ENCODE measurements around the gene MS4A14. TPM values are rescaled to one million over a fixed set of nuclear protein-coding genes. Genes with fewer than 3 reads are reported as not detected.

Gene MS4A14, protein sequence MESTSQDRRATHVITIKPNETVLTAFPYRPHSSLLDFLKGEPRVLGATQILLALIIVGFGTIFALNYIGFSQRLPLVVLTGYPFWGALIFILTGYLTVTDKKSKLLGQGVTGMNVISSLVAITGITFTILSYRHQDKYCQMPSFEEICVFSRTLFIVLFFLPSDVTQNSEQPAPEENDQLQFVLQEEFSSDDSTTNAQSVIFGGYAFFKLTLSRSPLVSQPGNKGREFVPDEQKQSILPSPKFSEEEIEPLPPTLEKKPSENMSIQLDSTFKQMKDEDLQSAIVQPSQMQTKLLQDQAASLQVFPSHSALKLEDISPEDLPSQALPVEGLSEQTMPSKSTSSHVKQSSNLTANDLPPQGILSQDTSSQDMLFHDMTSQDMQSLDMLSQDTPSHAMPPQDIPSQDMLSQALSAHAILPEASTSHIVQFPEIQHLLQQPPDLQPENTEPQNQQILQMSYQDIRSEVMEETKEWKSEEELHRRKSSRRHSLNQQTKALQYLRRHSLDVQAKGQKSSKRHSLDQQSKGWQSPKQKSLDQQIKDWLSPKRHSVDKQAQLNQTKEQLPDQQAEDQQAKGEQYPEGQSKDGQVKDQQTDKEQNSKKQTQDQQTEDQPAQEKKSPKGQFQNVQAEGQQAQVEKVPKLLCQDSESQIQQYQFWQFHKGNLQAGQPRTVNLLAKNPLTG
- total RNA-seq: under 1 TPM; 0.34 to 0.80 (median 0.78) TPM
- total RNA-seq (2013): 3.0 TPM

DNA sequence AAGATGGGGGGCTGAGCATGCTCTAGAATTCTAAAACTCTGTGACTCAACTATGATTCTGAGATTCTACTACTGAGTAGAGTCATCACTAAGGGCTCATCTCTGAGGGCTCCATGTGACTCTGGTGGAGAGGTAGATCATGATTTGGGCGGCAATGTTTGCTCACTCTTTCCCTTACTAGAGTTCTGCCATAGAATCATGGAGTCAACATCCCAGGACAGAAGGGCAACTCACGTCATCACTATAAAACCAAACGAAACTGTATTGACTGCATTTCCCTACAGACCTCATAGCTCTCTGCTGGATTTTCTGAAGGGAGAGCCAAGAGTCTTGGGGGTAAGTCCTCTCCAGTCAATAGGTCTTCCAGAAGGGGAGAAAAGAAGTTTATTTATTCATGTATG is at the start of gene MS4A14:
MS4A14 (plus strand) TSS at position 78 of the 400 bp plus-strand sequence; CDS start at position 198, 120 bp downstream.
- no peaks in the 10 kb centered on the region for H3K9me3 Mint-ChIP-seq
- ATAC-seq (no peak), DNase-seq (no peak)
- Histone ChIP-seq H3K27me3 (ENCODE audit: control insufficient read depth, insufficient read depth, low read length) (no peaks in the 10 kb centered on the region), H3K36me3 (ENCODE audit: control insufficient read depth, insufficient read depth, low read length) (no peaks in the 10 kb centered on the region), H3K27ac (ENCODE audit: low read length) (peak within 1 kb of the TSS; percentile 55), H3K9me3 (ENCODE audit: control insufficient read depth, insufficient read depth, low read length) (no peaks in the 10 kb centered on the region), H3K4me3 (ENCODE audit: low read length) (no peak within 1 kb of the TSS), H3K4me1 (ENCODE audit: control insufficient read depth, insufficient read depth, low read length) (peaks cover 4% of the 10 kb centered on the region)
- TF ChIP-seq, protein P1, sequence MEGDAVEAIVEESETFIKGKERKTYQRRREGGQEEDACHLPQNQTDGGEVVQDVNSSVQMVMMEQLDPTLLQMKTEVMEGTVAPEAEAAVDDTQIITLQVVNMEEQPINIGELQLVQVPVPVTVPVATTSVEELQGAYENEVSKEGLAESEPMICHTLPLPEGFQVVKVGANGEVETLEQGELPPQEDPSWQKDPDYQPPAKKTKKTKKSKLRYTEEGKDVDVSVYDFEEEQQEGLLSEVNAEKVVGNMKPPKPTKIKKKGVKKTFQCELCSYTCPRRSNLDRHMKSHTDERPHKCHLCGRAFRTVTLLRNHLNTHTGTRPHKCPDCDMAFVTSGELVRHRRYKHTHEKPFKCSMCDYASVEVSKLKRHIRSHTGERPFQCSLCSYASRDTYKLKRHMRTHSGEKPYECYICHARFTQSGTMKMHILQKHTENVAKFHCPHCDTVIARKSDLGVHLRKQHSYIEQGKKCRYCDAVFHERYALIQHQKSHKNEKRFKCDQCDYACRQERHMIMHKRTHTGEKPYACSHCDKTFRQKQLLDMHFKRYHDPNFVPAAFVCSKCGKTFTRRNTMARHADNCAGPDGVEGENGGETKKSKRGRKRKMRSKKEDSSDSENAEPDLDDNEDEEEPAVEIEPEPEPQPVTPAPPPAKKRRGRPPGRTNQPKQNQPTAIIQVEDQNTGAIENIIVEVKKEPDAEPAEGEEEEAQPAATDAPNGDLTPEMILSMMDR (IDR thresholded peaks at IDR 0.05): no peak
- intact Hi-C loops (cut with micrococcal nuclease): no loop called here
- no peak within 1 kb of the TSS for H3K4me3 Mint-ChIP-seq
- WGBS (ENCODE audit: insufficient coverage): 79% methylated on average over 3 of the region's 3 CpGs
- peaks cover 13% of the 10 kb centered on the region in 2 donors for H3K4me1 Mint-ChIP-seq
- no peaks in the 10 kb centered on the region for H3K36me3 Mint-ChIP-seq
- H3K27ac Mint-ChIP-seq: peak within 1 kb of the TSS in 1 of 2 donors; percentile 19
- H3K27me3 Mint-ChIP-seq (ENCODE audit: low read depth in 2 of 2): no peaks in the 10 kb centered on the region

DNA sequence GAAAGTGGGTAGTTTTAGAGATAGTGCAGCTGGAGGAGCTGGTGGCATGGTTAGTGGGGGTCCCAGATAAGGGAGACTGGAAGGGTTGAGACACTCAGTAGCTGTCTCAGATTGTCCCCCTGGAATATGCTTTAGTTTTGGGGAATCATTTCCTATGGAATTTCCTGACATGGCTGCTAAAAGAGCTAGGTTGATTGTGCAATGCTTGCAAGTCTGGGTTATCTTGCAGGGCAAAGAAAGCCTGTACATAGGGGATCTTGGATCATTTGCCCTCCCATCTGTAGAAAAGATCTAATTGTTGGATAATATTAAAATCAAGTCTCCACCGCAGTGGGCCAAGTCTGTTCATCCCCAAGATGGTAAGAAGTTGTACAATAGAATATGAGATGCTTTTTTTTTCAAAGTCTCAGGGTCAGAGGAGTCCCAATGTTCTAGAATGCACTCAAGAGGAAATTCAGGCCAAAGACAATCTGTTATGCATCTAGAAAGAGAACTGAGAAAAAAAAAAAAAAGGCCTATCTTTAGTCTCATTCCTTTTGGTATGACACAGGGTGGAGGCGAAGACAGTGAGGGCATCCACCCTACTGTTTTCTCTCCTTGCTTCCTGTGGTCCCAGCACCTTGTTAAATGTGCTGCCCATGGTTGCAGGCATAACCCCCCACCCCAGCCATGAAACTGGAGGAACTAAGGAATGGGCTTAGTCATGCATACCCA is 49.0 kb upstream of the MS4A14 start:
- intact Hi-C loops (cut with micrococcal nuclease): no loop called here
- Mint-ChIP-seq H3K36me3 (no peaks in the 10 kb centered on the region), H3K27ac (no peak overlapping the region), H3K4me3 (no peak overlapping the region), H3K27me3 (ENCODE audit: low read depth in 2 of 2) (peaks cover 10 to 19% of the 10 kb centered on the region in 2 donors), H3K4me1 (no peaks in the 10 kb centered on the region), H3K9me3 (no peaks in the 10 kb centered on the region)
- ATAC-seq: no peak
- Histone ChIP-seq H3K27me3 (ENCODE audit: control insufficient read depth, insufficient read depth, low read length) (no peaks in the 10 kb centered on the region), H3K36me3 (ENCODE audit: control insufficient read depth, insufficient read depth, low read length) (no peaks in the 10 kb centered on the region), H3K4me1 (ENCODE audit: control insufficient read depth, insufficient read depth, low read length) (no peaks in the 10 kb centered on the region), H3K4me3 (ENCODE audit: low read length) (no peak overlapping the region), H3K27ac (ENCODE audit: low read length) (no peak overlapping the region), H3K9me3 (ENCODE audit: control insufficient read depth, insufficient read depth, low read length) (no peaks in the 10 kb centered on the region)
- WGBS (ENCODE audit: insufficient coverage): 81% methylated on average over 2 of the region's 2 CpGs
- TF ChIP-seq, protein P1 (IDR thresholded peaks at IDR 0.05): no peak
- no peak for DNase-seq

DNA sequence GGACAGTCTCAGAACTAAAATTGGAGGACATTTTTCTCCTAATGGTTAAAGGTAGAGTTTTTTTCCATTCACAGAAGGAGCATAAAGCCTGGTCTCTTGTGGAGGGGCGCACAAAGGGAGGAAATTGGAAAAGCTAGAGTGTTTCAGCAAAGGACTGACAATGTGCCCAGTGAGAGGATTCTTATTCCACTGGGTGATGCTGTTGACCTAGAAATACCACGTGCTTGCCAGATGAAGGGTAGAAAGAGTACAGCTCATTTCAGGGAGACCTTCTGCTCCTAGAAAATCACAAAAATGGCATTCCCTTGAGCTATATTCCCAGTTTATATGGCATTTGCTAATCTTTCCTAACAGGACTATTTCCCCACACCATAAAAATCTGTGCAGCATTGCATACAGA is 48.1 kb upstream of the MS4A14 start:
- Histone ChIP-seq H3K36me3 (ENCODE audit: control insufficient read depth, insufficient read depth, low read length) (no peaks in the 10 kb centered on the region), H3K4me3 (ENCODE audit: low read length) (no peak overlapping the region), H3K27ac (ENCODE audit: low read length) (no peak overlapping the region), H3K27me3 (ENCODE audit: control insufficient read depth, insufficient read depth, low read length) (no peaks in the 10 kb centered on the region), H3K9me3 (ENCODE audit: control insufficient read depth, insufficient read depth, low read length) (no peaks in the 10 kb centered on the region), H3K4me1 (ENCODE audit: control insufficient read depth, insufficient read depth, low read length) (no peaks in the 10 kb centered on the region)
- Mint-ChIP-seq H3K4me1 (no peaks in the 10 kb centered on the region), H3K27me3 (ENCODE audit: low read depth in 2 of 2) (peaks cover 9 to 19% of the 10 kb centered on the region in 2 donors), H3K9me3 (no peaks in the 10 kb centered on the region), H3K27ac (no peak overlapping the region), H3K36me3 (no peaks in the 10 kb centered on the region), H3K4me3 (no peak overlapping the region)
- TF ChIP-seq, protein P1 (IDR thresholded peaks at IDR 0.05): no peak
- WGBS (ENCODE audit: insufficient coverage): 77% methylated on average over 2 of the region's 2 CpGs
- intact Hi-C loops (cut with micrococcal nuclease): no loop called here
- DNase-seq (no peak), ATAC-seq (no peak)

All from natural killer cell (primary cell).